ENCODE data around the gene CTRB1. TPM values are rescaled to one million over a fixed set of nuclear protein-coding genes. Genes with fewer than 3 reads are reported as not detected.

The CTRB1 gene
- total RNA-seq, 1 donor, result not detected

GRCh38 chr16:75263291-75263962 lies 44.6 kb downstream of the CTRB1 start:
- DNase-seq (ENCODE audit: low read depth), result no peak
- no peak for TF ChIP-seq CTCF (IDR thresholded peaks at IDR 0.05; ENCODE audit: insufficient read depth, low read depth, low read length)
- peak overlapping the region; percentile 96 for H3K4me3 ChIP-seq (ENCODE audit: low read depth, low read length)

GRCh38 chr16:75263963-75264445 lies 45.2 kb downstream of the CTRB1 start:
- no peak for TF ChIP-seq CTCF (IDR thresholded peaks at IDR 0.05; ENCODE audit: insufficient read depth, low read depth, low read length)
- no peak for DNase-seq (ENCODE audit: low read depth)

GRCh38 chr16:75264457-75264998 lies 45.7 kb downstream of the CTRB1 start:
- H3K4me3 ChIP-seq (ENCODE audit: low read depth, low read length), result peak overlapping the region; percentile 96
- DNase-seq (ENCODE audit: low read depth), result peak; percentile 65
- no peak for TF ChIP-seq CTCF (IDR thresholded peaks at IDR 0.05; ENCODE audit: insufficient read depth, low read depth, low read length)

More at GRCh38 chr16:75263963-75264445, 45.2 kb downstream of the CTRB1 start:
- peak overlapping the region; percentile 96 for H3K4me3 ChIP-seq (ENCODE audit: low read depth, low read length)

GRCh38 chr16:75264999-75265910 lies 46.5 kb downstream of the CTRB1 start:
- no peak for TF ChIP-seq CTCF (IDR thresholded peaks at IDR 0.05; ENCODE audit: insufficient read depth, low read depth, low read length)
- H3K4me3 ChIP-seq (ENCODE audit: low read depth, low read length), result peak overlapping the region; percentile 96
- no peak for DNase-seq (ENCODE audit: low read depth)

- DNase-seq (ENCODE audit: low read depth), result peak; percentile 74
- TF ChIP-seq CTCF (IDR thresholded peaks at IDR 0.05; ENCODE audit: insufficient read depth, low read depth, low read length), result no peak
- H3K4me3 ChIP-seq (ENCODE audit: low read depth, low read length), result peak overlapping the region; percentile 96
Observed at GRCh38 chr16:75265911-75266701, 47.3 kb downstream of the CTRB1 start.

All from fibroblast of villous mesenchyme (primary cell).